Skeletal muscle cell (primary cell): ENCODE results near the gene TSEN15.

Source experiments
- DNase-seq: peaks from one replicate; pipeline ENCODE4 v3.0.0-alpha.2; 2010; ENCODE audit warnings: low read depth
- H3K4me3 ChIP-seq: 2 replicates; pipeline ENCODE4 v1.5.1; 2011; ENCODE audit warnings: low read depth, mild to moderate bottlenecking, control low read depth, low read length, moderate library complexity

TSEN15 gene

GRCh38 chr1:184049836-184050468, 1.6 kb upstream of the TSEN15 start:
- no peak for DNase-seq

DNA sequence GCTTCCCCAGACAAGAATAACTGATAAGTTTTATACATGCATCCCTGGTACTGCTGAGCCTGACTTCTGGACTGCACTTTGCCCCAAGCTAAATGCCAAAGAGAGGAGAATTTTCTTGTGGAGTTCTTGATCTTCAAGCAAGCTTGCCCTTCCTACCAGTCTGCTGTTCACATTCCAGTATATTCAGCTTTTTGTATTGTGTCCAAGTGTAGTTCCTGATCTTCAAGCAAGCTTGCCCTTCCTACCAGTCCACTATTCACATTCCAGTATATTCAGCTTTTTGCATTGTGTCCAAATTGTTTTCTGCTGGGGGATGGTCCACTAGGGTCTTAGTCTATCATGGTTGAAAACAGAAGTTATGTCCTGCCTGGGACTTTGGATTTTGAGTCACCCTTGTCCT, 894 bp upstream of the TSEN15 start:
- no peak for DNase-seq
- H3K4me3 ChIP-seq = no peak overlapping the region

More at GRCh38 chr1:184049836-184050468, 1.6 kb upstream of the TSEN15 start:
- no peak overlapping the region for H3K4me3 ChIP-seq

GRCh38 chr1:184051138-184051484, 419 bp upstream of the TSEN15 start:
- H3K4me3 ChIP-seq = peak overlapping the region; percentile 93
- no peak for DNase-seq

GRCh38 chr1:184052194-184052559, 647 bp downstream of the TSEN15 start:
- DNase-seq = no peak

DNA sequence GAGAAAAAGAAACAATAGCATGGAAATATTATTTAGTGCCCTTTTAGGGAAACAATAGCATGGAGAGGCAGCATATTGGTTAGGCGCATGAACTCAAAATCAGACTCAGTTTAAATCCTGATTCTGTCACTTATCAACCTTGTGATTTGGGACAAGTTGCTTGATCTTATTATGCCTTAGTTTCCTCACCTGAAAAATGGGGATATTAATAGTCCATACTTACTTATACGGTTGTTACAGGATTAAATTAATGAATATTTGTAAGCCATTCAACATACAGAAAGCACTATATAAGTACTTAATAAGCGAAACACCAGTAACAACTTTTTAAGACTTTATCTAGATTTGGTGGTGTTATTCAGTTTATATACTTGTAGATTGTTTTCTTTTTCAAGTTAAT, 1.2 kb downstream of the TSEN15 start:
- no peak for DNase-seq
- peak overlapping the region; percentile 93 for H3K4me3 ChIP-seq

More at GRCh38 chr1:184052194-184052559, 647 bp downstream of the TSEN15 start:
- H3K4me3 ChIP-seq = peak overlapping the region; percentile 93

DNA sequence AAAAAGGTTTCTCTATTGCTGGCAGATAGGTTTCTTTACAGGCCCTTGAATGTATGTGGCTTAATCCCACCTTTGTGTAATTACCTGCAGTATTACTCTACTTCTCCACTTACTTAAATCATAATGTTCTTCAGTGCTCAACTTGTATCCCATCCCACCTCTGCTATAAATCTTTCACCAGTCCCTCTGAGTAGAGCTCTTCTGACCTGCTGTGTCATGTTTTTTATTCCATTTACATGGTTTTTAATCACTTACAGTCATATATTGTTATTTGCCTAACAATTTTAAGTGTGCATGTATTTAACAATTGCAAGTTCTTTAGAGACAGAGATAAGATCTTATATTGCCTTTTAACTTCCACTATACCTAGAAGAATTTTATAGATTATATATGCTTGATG, 2.4 kb downstream of the TSEN15 start:
- no peak for DNase-seq
- no peak overlapping the region for H3K4me3 ChIP-seq

- no peak for DNase-seq
- H3K4me3 ChIP-seq = no peak overlapping the region
Observed at GRCh38 chr1:184056921-184057555, 5.5 kb downstream of the TSEN15 start.

DNA sequence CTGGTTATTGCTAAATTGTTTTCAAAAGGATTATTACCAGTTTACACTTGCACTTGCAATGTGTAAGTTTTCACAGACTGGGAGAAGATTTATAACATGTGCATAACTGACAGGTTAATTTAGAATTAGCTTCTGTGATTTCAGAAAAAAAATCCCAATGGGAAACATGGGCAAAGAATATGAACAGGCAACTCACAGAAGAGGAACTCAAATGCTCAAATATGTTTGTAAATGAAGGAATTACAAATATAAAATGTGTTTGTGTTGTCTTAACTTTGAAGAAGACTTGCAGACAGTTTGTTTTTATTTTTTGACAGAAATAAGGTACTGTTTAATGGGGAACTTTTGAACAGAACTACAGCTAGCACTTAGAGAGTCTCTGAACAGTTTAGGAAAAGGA, 8.4 kb downstream of the TSEN15 start:
- no peak for DNase-seq
- no peak overlapping the region for H3K4me3 ChIP-seq

- no peak for DNase-seq
- no peak overlapping the region for H3K4me3 ChIP-seq
Observed at GRCh38 chr1:184060316-184060715, 8.8 kb downstream of the TSEN15 start.

GRCh38 chr1:184061396-184062003, 10.0 kb downstream of the TSEN15 start:
- H3K4me3 ChIP-seq = no peak overlapping the region
- peak; percentile 62 for DNase-seq

DNA sequence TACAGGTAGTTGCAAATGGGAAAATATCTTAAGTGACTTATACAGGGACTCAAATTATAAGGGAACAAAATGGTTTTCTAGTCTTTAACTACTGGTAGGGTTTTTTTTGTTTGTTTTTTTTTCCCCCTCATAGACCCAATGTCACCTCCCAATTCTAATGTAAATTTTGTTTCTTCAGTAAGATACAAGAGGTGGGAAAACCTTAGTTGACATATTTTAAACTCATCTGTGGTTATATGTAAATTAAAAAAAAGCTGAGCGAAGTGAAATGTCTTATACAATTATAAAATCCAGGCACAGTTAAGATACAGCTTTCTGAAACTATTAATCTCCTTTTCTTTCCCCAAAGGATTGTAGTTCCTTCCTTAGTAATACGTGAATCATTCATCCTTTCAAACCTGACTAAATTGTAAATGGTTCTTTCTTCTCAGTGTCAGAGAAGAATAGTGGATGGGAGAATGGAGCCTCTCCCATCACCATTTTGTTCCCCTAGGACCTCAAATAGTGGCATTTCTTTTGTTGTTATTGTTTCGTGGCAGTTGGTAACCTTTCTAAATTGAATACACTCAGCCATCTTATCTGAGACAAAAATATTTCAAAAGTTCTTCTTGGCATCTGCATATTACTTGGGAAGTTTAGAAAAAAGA, 11.2 kb downstream of the TSEN15 start:
- H3K4me3 ChIP-seq = no peak overlapping the region
- no peak for DNase-seq

DNA sequence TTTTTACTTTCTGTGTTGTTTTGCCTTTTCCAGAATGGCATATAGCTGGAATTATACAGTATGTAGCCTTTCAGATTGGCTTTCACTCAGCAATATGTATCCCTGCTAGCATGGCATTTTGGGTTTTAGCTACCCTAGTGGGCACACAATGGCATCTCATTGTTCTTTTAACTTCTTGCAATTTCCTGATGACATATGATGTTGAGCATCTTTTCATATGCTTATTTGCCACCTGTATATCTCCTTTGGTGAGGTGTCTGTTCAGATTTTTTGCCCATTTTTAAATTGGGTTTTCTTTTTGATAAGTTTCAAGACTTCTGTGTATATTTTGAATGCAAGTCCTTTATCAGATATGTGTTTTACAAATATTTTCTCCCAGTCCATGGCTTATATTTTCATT, 14.0 kb downstream of the TSEN15 start:
- no peak overlapping the region for H3K4me3 ChIP-seq
- no peak for DNase-seq

GRCh38 chr1:184068354-184068753, 16.8 kb downstream of the TSEN15 start:
- DNase-seq = no peak
- no peak overlapping the region for H3K4me3 ChIP-seq

DNA sequence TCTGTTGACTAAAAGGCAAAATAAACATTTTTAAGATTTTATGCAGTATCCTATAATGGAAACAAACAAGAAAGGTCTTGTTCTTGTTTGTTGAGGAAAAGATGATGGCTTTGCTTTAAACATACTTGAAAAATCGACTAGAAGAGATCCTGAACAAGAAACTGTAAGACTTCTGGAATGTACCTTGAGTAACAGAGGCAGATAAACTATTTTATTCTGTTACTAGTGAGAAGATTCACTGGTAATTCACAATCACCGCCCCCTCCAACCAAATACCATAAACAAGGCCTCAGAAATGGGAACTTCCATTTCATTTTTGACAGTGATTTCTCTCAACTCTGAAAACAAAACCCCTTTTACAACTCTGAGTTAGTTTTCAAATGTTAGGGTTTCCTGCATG, 18.1 kb downstream of the TSEN15 start:
- no peak for DNase-seq

GRCh38 chr1:184072376-184072775, 20.8 kb downstream of the TSEN15 start:
- H3K4me3 ChIP-seq = no peak overlapping the region
- no peak for DNase-seq

More for the DNA sequence above, 18.1 kb downstream of the TSEN15 start:
- H3K4me3 ChIP-seq = no peak overlapping the region

DNA sequence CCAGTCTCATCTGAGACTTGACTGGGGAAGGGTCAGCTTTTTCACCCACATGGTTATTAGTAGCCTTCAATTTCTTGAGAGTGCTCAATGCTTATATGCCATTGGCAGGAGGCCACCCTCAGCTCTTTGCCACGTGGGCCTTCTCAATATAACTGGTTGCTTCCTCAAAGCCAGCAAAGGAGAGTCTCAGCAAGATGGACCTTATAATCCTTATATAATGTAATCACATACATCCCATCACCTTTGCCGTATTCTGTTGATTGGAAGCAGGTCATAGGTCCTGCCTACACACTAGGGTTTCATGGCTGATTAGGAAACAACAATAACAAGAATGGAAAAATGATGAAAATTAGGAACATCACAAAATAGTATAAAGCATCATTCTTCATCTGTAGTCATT, 22.9 kb downstream of the TSEN15 start:
- H3K4me3 ChIP-seq = no peak overlapping the region
- no peak for DNase-seq

DNA sequence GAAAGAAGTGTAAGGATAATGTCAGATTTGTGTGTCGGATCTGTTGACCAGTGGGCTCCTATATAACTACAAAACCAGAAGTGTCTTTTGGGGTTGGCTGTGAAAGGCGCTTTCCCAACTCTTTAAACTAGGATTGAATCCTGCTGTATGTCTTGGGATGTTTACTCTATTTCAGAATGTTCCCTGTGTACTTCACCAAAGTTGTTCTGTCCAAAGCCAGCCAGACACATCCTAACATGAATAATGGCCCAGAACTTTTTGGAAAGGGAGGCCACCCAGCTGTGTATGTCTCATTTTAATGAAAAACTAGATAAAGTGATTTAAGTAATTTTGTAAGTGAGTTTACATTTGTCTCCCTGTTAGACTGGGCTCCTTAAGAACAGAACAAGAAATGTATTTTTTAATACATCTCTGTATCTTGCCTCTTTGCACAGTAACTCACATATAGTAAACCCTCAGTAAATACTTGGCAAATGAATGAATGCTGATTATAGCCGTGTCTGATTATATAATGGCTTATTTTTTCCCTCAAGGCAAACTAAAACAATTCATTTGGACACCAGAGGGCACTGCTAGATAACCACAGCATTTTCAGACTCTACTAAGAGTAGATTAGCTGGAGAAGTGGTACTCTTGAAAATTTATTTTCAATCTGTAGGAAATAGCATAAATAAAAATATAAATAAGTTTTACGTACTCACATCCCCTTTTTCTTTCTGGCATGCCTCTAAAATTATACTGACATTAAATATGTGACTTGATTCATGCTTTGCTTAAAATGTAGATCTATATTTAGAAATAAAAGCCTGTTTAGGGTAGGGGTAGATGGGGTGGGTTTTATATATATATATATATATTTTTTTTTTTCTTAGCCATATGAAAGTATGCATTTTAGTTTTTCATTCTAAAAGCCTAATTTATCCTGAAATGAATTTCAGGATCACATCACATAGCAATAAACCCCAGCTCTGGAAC, 23.8 kb downstream of the TSEN15 start:
- DNase-seq = no peak
- H3K4me3 ChIP-seq = no peak overlapping the region

- no peak for DNase-seq
Observed at GRCh38 chr1:184078564-184079249, 27.2 kb downstream of the TSEN15 start.

GRCh38 chr1:184080309-184080708, 28.8 kb downstream of the TSEN15 start:
- H3K4me3 ChIP-seq = no peak overlapping the region
- no peak for DNase-seq

More at GRCh38 chr1:184078564-184079249, 27.2 kb downstream of the TSEN15 start:
- H3K4me3 ChIP-seq = no peak overlapping the region
